ENCODE results near the gene ARHGAP26.

Gene ARHGAP26

DNA sequence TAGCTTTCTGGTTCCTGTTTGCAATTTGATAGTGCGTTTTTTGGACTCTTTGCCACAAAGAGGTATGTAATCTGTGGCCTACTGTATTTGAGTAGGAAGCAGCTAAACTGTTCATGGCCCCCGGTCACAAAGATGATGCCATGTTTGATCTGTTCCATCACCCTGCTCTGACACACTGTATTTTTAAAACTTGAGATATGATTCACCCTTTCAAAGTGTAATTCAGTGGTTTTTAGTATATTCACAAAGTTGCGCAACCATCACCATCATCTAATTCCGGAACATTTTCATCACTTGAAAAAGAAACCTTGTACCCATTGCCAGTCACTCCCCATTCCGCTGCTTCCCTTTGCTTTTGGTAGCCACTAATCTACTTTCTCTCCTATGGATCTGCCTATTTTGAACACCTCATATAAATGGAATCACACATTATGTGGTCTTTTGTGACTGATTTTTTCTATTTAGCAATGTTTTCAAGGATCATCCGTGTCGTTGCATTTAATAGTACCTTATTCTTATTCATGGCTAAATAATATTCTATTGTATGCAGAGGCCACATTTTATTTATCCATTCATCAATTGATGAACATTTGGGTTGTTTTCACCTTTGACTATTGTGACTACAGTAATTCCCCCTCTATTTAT lies 491.7 kb downstream of the ARHGAP26 start:
- Histone ChIP-seq H3K4me1 (ENCODE audit: insufficient read depth, insufficient read length) (no peaks in the 10 kb centered on the region), H3K36me3 (ENCODE audit: insufficient read depth, insufficient read length, low read length) (no peaks in the 10 kb centered on the region), H3K9ac (ENCODE audit: insufficient read length, low read depth) (no peak overlapping the region), H3K9me3 (ENCODE audit: insufficient read depth, low read length) (no peaks in the 10 kb centered on the region), H3K27me3 (ENCODE audit: insufficient read depth, insufficient read length) (no peaks in the 10 kb centered on the region), H3K4me3 (ENCODE audit: insufficient read length, low read depth) (no peak overlapping the region)
- DNase-seq (ENCODE audit: low read depth, low spot score), result no peak
- no peak for TF ChIP-seq SUZ12 (IDR thresholded peaks at IDR 0.05; ENCODE audit: extremely low read depth, insufficient read depth, insufficient read length)
- TF ChIP-seq ZNF274 (IDR thresholded peaks at IDR 0.05; ENCODE audit: low read depth, low read length), result no peak
- no peak for TF ChIP-seq YY1 (IDR thresholded peaks at IDR 0.05; ENCODE audit: insufficient read depth, insufficient read length)

DNA sequence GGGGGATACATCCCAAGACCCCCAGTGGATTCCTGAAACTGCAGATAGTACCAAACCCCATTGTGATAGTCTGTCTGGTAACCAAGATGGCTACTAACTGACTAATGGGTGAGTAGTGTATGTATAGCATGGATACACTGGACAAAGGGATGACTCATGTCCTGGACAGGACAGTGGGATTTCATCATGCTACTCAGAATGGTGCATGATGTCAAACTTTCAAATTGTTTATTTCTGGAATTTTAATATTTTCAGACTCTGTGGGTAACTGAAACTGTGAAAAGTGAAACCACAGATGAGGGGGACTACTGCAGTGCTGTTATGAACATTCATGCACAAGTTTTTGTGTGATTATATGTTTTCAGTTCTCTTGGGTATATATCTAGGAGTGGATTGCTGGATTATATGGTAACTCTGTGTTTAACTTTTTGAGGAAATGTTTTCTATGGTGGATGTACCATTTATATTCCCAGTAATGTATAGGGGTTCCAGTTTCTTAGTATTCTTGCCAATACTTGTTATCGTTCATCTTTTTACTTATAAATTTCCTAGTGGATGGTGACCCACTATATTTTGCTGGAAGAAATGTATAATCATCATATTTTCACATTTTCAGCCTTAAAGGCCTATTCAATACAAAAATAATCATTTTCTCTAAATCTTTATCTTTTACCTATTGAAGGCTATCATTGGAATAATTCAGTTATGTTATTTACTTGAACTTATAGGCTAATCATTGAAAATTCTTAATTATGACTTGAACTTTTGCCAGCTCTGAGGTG lies 492.4 kb downstream of the ARHGAP26 start:
- TF ChIP-seq YY1 (IDR thresholded peaks at IDR 0.05; ENCODE audit: insufficient read depth, insufficient read length), result no peak
- no peak for TF ChIP-seq ZNF274 (IDR thresholded peaks at IDR 0.05; ENCODE audit: low read depth, low read length)
- TF ChIP-seq SUZ12 (IDR thresholded peaks at IDR 0.05; ENCODE audit: extremely low read depth, insufficient read depth, insufficient read length), result no peak
- no peak for DNase-seq (ENCODE audit: low read depth, low spot score)
- no peaks in the 10 kb centered on the region for H3K9me3 ChIP-seq (ENCODE audit: insufficient read depth, low read length)

DNA sequence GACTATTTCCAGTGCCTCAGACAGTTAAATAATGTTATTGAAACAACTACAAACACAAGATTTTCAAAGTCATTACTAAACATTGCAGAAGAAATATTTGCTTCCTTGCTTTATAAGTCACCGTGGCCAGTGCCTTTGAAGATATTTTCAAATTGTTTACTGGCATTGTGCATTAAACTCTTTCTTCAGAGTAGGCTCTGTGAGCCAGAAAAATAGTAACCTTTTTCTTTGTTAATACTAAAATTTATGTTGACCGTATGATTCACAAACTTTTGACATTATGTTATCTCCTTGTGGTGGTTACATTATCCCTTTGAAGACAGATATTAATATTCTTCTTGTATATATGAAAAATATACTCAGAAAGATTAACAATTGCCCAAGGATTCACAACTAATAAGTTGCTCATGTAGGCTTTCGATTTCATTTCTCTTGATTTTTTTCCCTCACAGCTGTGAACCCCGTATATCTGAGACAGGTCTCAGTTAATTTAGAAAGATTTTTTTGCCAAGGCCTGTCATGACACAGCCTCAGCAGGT lies 493.2 kb downstream of the ARHGAP26 start:
- H3K4me1 ChIP-seq (ENCODE audit: insufficient read depth, insufficient read length), result no peaks in the 10 kb centered on the region
- H3K27me3 ChIP-seq (ENCODE audit: insufficient read depth, insufficient read length), result no peaks in the 10 kb centered on the region
- no peak overlapping the region for H3K4me3 ChIP-seq (ENCODE audit: insufficient read length, low read depth)
- no peak for DNase-seq (ENCODE audit: low read depth, low spot score)
- no peaks in the 10 kb centered on the region for H3K9me3 ChIP-seq (ENCODE audit: insufficient read depth, low read length)
- H3K9ac ChIP-seq (ENCODE audit: insufficient read length, low read depth), result no peak overlapping the region
- TF ChIP-seq ZNF274 (IDR thresholded peaks at IDR 0.05; ENCODE audit: low read depth, low read length), result no peak
- no peaks in the 10 kb centered on the region for H3K36me3 ChIP-seq (ENCODE audit: insufficient read depth, insufficient read length, low read length)

More for the DNA sequence above, 492.4 kb downstream of the ARHGAP26 start:
- H3K27me3 ChIP-seq (ENCODE audit: insufficient read depth, insufficient read length), result no peaks in the 10 kb centered on the region
- H3K4me3 ChIP-seq (ENCODE audit: insufficient read length, low read depth), result no peak overlapping the region
- H3K9ac ChIP-seq (ENCODE audit: insufficient read length, low read depth), result no peak overlapping the region
- no peaks in the 10 kb centered on the region for H3K4me1 ChIP-seq (ENCODE audit: insufficient read depth, insufficient read length)
- H3K36me3 ChIP-seq (ENCODE audit: insufficient read depth, insufficient read length, low read length), result no peaks in the 10 kb centered on the region

DNA sequence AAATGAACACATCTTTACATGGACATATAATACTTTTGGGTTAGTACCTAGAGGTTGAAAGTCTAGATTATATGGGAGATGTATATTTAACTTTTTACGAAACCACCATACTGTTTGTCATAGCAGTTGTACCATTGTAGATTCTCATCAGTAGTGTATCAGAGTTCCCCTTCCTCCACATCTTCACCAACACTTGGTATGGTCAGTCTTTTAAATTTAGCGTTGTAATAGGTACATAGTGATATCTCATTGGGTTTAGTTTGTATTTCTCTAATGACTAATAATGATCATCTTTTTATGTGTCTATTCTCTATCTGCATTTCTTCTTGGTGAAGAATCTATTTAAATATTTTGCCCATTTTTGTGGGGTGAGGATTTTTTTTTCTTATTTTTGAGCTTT lies 495.8 kb downstream of the ARHGAP26 start:
- no peak for TF ChIP-seq SUZ12 (IDR thresholded peaks at IDR 0.05; ENCODE audit: extremely low read depth, insufficient read depth, insufficient read length)
- no peak for TF ChIP-seq ZNF274 (IDR thresholded peaks at IDR 0.05; ENCODE audit: low read depth, low read length)
- TF ChIP-seq YY1 (IDR thresholded peaks at IDR 0.05; ENCODE audit: insufficient read depth, insufficient read length), result no peak
- H3K4me3 ChIP-seq (ENCODE audit: insufficient read length, low read depth), result no peak overlapping the region
- H3K9ac ChIP-seq (ENCODE audit: insufficient read length, low read depth), result no peak overlapping the region
- no peak for DNase-seq (ENCODE audit: low read depth, low spot score)
- no peaks in the 10 kb centered on the region for H3K4me1 ChIP-seq (ENCODE audit: insufficient read depth, insufficient read length)
- H3K27me3 ChIP-seq (ENCODE audit: insufficient read depth, insufficient read length), result no peaks in the 10 kb centered on the region
- peaks cover 6% of the 10 kb centered on the region; the same call in 1 of the 2 replicates for H3K9me3 ChIP-seq (ENCODE audit: insufficient read depth, low read length)
- H3K36me3 ChIP-seq (ENCODE audit: insufficient read depth, insufficient read length, low read length), result no peaks in the 10 kb centered on the region

DNA sequence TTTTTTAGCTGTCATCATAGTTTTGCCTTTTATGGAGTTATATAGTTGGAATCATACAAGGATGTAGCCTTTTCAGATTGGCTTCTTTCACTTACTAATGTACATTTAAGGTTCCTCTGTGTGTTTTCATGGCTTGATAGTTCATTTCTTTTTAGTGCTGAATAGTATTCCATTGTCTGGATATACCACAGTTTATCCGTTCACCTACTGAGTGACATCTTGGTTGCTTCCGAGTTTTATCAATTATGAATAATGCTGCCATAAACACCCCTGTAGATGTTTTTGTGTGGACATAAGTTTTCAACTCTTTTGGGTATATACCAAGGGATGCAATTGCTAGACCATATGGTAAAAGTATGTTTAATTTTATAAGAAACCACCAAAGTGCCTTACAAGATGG lies 497.0 kb downstream of the ARHGAP26 start:
- H3K4me1 ChIP-seq (ENCODE audit: insufficient read depth, insufficient read length), result no peaks in the 10 kb centered on the region
- TF ChIP-seq ZNF274 (IDR thresholded peaks at IDR 0.05; ENCODE audit: low read depth, low read length) (no peak), SUZ12 (IDR thresholded peaks at IDR 0.05; ENCODE audit: extremely low read depth, insufficient read depth, insufficient read length) (no peak), YY1 (IDR thresholded peaks at IDR 0.05; ENCODE audit: insufficient read depth, insufficient read length) (no peak)
- no peak overlapping the region for H3K4me3 ChIP-seq (ENCODE audit: insufficient read length, low read depth)

DNA sequence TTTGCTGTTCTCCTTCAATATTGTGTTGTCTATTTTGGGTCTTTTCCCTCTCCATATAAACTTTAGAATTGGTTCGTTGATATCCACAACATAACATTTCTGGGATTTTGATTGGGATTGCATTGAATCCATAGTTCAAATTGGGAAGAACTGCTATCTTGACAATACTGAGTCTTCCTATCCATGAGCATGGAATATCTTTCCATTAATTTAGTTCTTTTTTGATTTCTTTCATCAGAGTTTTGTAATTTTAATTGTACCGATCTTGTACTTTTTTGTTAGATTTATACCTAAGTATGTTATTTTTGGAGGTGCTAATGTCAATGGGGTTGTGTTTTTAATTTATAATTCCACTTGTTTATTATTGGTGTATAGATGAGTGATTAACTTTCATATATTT lies 498.2 kb downstream of the ARHGAP26 start:
- Histone ChIP-seq H3K4me3 (ENCODE audit: insufficient read length, low read depth) (no peak overlapping the region), H3K27me3 (ENCODE audit: insufficient read depth, insufficient read length) (no peaks in the 10 kb centered on the region), H3K9ac (ENCODE audit: insufficient read length, low read depth) (no peak overlapping the region), H3K4me1 (ENCODE audit: insufficient read depth, insufficient read length) (no peaks in the 10 kb centered on the region), H3K36me3 (ENCODE audit: insufficient read depth, insufficient read length, low read length) (no peaks in the 10 kb centered on the region), H3K9me3 (ENCODE audit: insufficient read depth, low read length) (peaks cover 6% of the 10 kb centered on the region; the same call in 1 of the 2 replicates)
- no peak for TF ChIP-seq SUZ12 (IDR thresholded peaks at IDR 0.05; ENCODE audit: extremely low read depth, insufficient read depth, insufficient read length)
- no peak for TF ChIP-seq YY1 (IDR thresholded peaks at IDR 0.05; ENCODE audit: insufficient read depth, insufficient read length)
- no peak for TF ChIP-seq ZNF274 (IDR thresholded peaks at IDR 0.05; ENCODE audit: low read depth, low read length)
- DNase-seq (ENCODE audit: low read depth, low spot score), result no peak

More for the DNA sequence above, 497.0 kb downstream of the ARHGAP26 start:
- peaks cover 6% of the 10 kb centered on the region; the same call in 1 of the 2 replicates for H3K9me3 ChIP-seq (ENCODE audit: insufficient read depth, low read length)
- H3K9ac ChIP-seq (ENCODE audit: insufficient read length, low read depth), result no peak overlapping the region
- H3K27me3 ChIP-seq (ENCODE audit: insufficient read depth, insufficient read length), result no peaks in the 10 kb centered on the region
- H3K36me3 ChIP-seq (ENCODE audit: insufficient read depth, insufficient read length, low read length), result no peaks in the 10 kb centered on the region
- DNase-seq (ENCODE audit: low read depth, low spot score), result no peak

DNA sequence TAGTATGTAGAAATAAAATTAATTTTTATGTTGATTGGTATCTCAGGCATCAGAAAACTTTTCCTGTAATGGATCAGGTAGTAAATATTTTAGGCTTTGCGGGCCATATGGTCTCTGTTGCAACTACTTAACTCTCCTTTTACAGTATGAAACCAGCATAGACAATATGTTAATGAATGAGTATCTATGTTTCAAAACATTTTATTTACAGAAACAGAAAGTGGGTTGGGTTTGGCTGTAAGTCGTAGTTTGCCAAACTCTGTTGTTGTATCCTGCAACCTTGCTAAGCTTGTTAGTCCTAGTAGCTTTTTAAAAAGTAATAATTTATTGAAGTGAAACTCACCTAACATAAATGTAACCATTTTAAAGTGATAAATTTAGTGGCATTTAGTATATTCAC lies 501.3 kb downstream of the ARHGAP26 start:
- no peak for DNase-seq (ENCODE audit: low read depth, low spot score)
- H3K9me3 ChIP-seq (ENCODE audit: insufficient read depth, low read length), result peaks cover 6% of the 10 kb centered on the region; the same call in 1 of the 2 replicates
- H3K4me3 ChIP-seq (ENCODE audit: insufficient read length, low read depth), result no peak overlapping the region

More for the DNA sequence above, 501.3 kb downstream of the ARHGAP26 start:
- Histone ChIP-seq H3K27me3 (ENCODE audit: insufficient read depth, insufficient read length) (no peaks in the 10 kb centered on the region), H3K9ac (ENCODE audit: insufficient read length, low read depth) (no peak overlapping the region), H3K4me1 (ENCODE audit: insufficient read depth, insufficient read length) (no peaks in the 10 kb centered on the region), H3K36me3 (ENCODE audit: insufficient read depth, insufficient read length, low read length) (no peaks in the 10 kb centered on the region)
- TF ChIP-seq SUZ12 (IDR thresholded peaks at IDR 0.05; ENCODE audit: extremely low read depth, insufficient read depth, insufficient read length), result no peak
- TF ChIP-seq ZNF274 (IDR thresholded peaks at IDR 0.05; ENCODE audit: low read depth, low read length), result no peak
- no peak for TF ChIP-seq YY1 (IDR thresholded peaks at IDR 0.05; ENCODE audit: insufficient read depth, insufficient read length)

All from NT2/D1 (cell line).